CD4-positive, alpha-beta memory T cell (primary cell): ENCODE measurements around the gene VWA5A. TPM values are rescaled to one million over a fixed set of nuclear protein-coding genes. Genes with fewer than 3 reads are reported as not detected.
"Not testable (repeated sequence)": the region's sequence is repeated elsewhere in the genome, so short reads cannot be mapped to it uniquely, and the experiment has no call there.

Experiments used
- CTCF ChIA-PET: fragments of 350-600 bp; sonication (Branson Sonifier 250); formaldehyde crosslinking; loops from one replicate; lab custom pipeline; 2021; ENCODE audit warnings: inconsistent platforms; ENCODE audit not compliant: partially characterized antibody; lab: Charles Lee
- POLR2A ChIA-PET: fragments of 350-600 bp; sonication (Branson Sonifier 250); formaldehyde crosslinking; loops from one replicate; lab custom pipeline; 2021; ENCODE audit not compliant: partially characterized antibody; lab: Charles Lee
- DNase-seq, 5 donors: peaks; one replicate each; pipeline versions ENCODE4 v3.0.0 to v3.0.0-alpha.2; 2020 to 2022; ENCODE audit warnings: mixed read lengths in 1 of 5
- H3K27ac ChIP-seq: one replicate; pipeline ENCODE4 v1.7.0; 2013; ENCODE audit warnings: low read depth, low read length
- H3K27me3 ChIP-seq: 2 replicates; pipeline ENCODE4 v1.7.0; 2013; ENCODE audit warnings: mild to moderate bottlenecking, low read length, moderate library complexity; ENCODE audit not compliant: insufficient read depth
- H3K36me3 ChIP-seq: 2 replicates; pipeline ENCODE4 v1.7.0; 2013; ENCODE audit warnings: mild to moderate bottlenecking, low read length, moderate library complexity; ENCODE audit not compliant: insufficient read depth
- H3K4me1 ChIP-seq: 2 replicates; pipeline ENCODE4 v1.7.0; 2013; ENCODE audit warnings: mild to moderate bottlenecking, low read length, moderate library complexity; ENCODE audit not compliant: insufficient read depth
- H3K4me3 ChIP-seq, 2 donors: one replicate each; pipeline ENCODE4 v1.7.0; 2013; ENCODE audit warnings: low read length in 2 of 2, mild to moderate bottlenecking in 1 of 2
- H3K9me3 ChIP-seq, 2 donors: one replicate each; pipeline ENCODE4 v1.7.0; 2013; ENCODE audit warnings: low read length in 2 of 2, control low read depth in 1 of 2; ENCODE audit not compliant: control insufficient read depth in 1 of 2
- H3K27ac Mint-ChIP-seq, 7 donors: one replicate each; pipeline ENCODE4 v1.8.0; 2020 to 2021; ENCODE audit warnings: mixed read lengths in 7 of 7, mild to moderate bottlenecking in 6 of 7, inconsistent platforms in 3 of 7, moderate library complexity in 3 of 7
- H3K27me3 Mint-ChIP-seq, 2 donors: one replicate each; pipeline ENCODE4 v1.8.0; 2020 to 2021; ENCODE audit warnings: mixed read lengths in 2 of 2
- H3K36me3 Mint-ChIP-seq, 2 donors: one replicate each; pipeline ENCODE4 v1.8.0; 2020 to 2021; ENCODE audit warnings: mixed read lengths in 2 of 2, inconsistent platforms in 1 of 2, mild to moderate bottlenecking in 1 of 2
- H3K4me1 Mint-ChIP-seq, 4 donors: one replicate each; pipeline ENCODE4 v1.8.0; 2020 to 2021; ENCODE audit warnings: mixed read lengths in 4 of 4, mild to moderate bottlenecking in 1 of 4
- H3K4me3 Mint-ChIP-seq, 8 donors: one replicate each; pipeline ENCODE4 v1.8.0; 2020 to 2021; ENCODE audit warnings: mixed read lengths in 8 of 8, mild to moderate bottlenecking in 7 of 8, moderate library complexity in 6 of 8, inconsistent platforms in 3 of 8
- H3K9me3 Mint-ChIP-seq, 8 donors: one replicate each; pipeline ENCODE4 v1.8.0; 2020 to 2021; ENCODE audit warnings: mixed read lengths in 8 of 8, mild to moderate bottlenecking in 5 of 8, inconsistent platforms in 3 of 8, moderate library complexity in 1 of 8
- intact Hi-C: fragments of 100-400 bp; cut with micrococcal nuclease; formaldehyde crosslinking; loops from one replicate; pipeline ENCODE4 v1.15.1; 2023
- polyA plus RNA-seq, 2 donors: library from polyadenylated mRNA; unstranded; fragments of 300-500 nt; fragmentation: Illumina TruSeq; gene quantifications; one replicate each; pipeline ENCODE4 v1.2.3, GENCODE V29; 2021
- total RNA-seq, 2 experiments: library from RNA; stranded (reverse); gene quantifications; one replicate each; pipeline ENCODE4 v1.2.3, GENCODE V29; 2021

Gene VWA5A
- total and polyA plus RNA-seq, 4 experiments from 2014 or later, result 6.4 to 12.3 (median 7.7) TPM

DNA sequence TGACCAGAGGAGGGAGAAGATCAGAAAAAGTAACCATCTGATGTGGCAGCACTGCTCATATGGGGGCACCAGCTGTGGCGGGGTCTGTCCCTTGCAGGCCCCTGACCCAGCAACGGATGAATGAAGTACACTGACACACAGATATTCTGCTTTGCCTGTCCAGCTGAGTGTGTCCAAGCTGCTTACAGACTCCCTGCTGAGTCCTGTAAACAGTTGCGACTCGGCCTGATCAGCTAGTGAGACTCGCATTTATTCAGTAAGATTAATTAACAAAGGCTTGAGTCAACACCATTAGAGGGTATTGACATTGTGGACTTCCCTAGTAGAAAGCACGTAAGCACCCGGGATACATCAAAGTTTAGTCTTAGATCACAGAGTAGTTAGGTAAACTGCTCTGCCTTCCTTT is 52.6 kb downstream of the VWA5A start:
- Mint-ChIP-seq H3K36me3 (no peaks in the 10 kb centered on the region), H3K9me3 (peaks cover 0 to 5% (median 0%) of the 10 kb centered on the region in 8 donors)
- no peaks in the 10 kb centered on the region for H3K4me1 ChIP-seq

DNA sequence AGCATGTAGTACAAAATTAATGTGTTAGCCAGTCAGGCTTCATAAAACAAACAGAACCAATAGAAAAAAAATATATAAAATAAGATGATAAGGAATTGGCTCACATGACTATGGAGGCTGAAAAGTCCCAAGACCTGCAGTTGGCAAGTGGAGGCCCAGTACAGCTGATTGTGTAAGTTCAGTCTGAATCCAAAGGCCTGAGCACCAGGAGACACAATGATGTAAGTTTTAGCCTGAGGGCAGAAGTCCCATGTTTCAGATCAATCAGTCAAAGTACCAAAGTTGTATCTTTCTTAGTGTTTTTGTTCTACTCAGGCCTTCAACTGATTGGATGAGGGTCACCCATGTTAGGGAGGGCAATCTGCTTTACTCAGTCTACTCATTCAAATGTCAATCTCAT is 53.5 kb downstream of the VWA5A start:
- H3K4me3 ChIP-seq, result no peak overlapping the region
- H3K36me3 ChIP-seq, result no peaks in the 10 kb centered on the region
- intact Hi-C loops, result no loop called here

More for the DNA sequence above, 52.6 kb downstream of the VWA5A start:
- intact Hi-C loops, result no loop called here
- CTCF ChIA-PET, result no interaction called here
- Histone ChIP-seq H3K9me3 (no peaks in the 10 kb centered on the region), H3K4me3 (no peak overlapping the region), H3K27me3 (no peaks in the 10 kb centered on the region), H3K27ac (no peak overlapping the region), H3K36me3 (no peaks in the 10 kb centered on the region)
- Mint-ChIP-seq H3K4me1 (no peaks in the 10 kb centered on the region), H3K27me3 (peaks cover 2 to 6% of the 10 kb centered on the region in 2 donors), H3K27ac (no peak overlapping the region), H3K4me3 (no peak overlapping the region)
- POLR2A ChIA-PET, result no interaction called here
- no peak for DNase-seq

DNA sequence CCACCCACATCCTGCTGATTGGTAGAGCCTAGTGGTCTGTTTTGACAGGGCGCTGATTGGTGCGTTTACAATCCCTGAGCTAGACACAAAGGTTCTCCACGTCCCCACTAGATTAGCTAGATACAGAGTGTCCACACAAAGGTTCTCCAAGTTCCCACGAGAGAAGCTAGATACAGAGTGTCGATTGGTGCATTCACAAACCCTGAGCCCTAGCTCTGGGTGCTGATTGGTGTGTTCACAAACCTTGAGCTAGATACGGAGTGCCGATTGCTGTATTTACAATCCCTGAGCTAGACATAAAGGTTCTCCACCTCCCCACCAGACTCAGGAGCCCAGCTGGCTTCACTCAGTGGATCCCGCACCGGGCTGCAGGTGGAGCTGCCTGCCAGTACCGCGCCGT is 55.1 kb downstream of the VWA5A start:
- H3K9me3 Mint-ChIP-seq, H3K27me3 Mint-ChIP-seq, intact Hi-C loops, H3K4me3 Mint-ChIP-seq, CTCF ChIA-PET, H3K4me1 Mint-ChIP-seq, H3K36me3 ChIP-seq, H3K4me3 ChIP-seq, H3K4me1 ChIP-seq, POLR2A ChIA-PET, H3K27ac Mint-ChIP-seq, H3K27me3 ChIP-seq, H3K27ac ChIP-seq, H3K9me3 ChIP-seq, H3K36me3 Mint-ChIP-seq, DNase-seq: not testable (repeated sequence)

More for the DNA sequence above, 53.5 kb downstream of the VWA5A start:
- no peaks in the 10 kb centered on the region for H3K36me3 Mint-ChIP-seq
- H3K4me1 ChIP-seq, result no peaks in the 10 kb centered on the region
- no peaks in the 10 kb centered on the region for H3K27me3 ChIP-seq
- CTCF ChIA-PET, result no interaction called here
- peaks cover 0 to 5% (median 0%) of the 10 kb centered on the region in 8 donors for H3K9me3 Mint-ChIP-seq
- H3K27me3 Mint-ChIP-seq, result peaks cover 2 to 4% of the 10 kb centered on the region in 2 donors
- DNase-seq, result no peak
- H3K4me3 Mint-ChIP-seq, result no peak overlapping the region
- no peak overlapping the region for H3K27ac ChIP-seq
- POLR2A ChIA-PET, result no interaction called here
- H3K27ac Mint-ChIP-seq, result no peak overlapping the region
- H3K9me3 ChIP-seq, result no peaks in the 10 kb centered on the region
- no peaks in the 10 kb centered on the region for H3K4me1 Mint-ChIP-seq

DNA sequence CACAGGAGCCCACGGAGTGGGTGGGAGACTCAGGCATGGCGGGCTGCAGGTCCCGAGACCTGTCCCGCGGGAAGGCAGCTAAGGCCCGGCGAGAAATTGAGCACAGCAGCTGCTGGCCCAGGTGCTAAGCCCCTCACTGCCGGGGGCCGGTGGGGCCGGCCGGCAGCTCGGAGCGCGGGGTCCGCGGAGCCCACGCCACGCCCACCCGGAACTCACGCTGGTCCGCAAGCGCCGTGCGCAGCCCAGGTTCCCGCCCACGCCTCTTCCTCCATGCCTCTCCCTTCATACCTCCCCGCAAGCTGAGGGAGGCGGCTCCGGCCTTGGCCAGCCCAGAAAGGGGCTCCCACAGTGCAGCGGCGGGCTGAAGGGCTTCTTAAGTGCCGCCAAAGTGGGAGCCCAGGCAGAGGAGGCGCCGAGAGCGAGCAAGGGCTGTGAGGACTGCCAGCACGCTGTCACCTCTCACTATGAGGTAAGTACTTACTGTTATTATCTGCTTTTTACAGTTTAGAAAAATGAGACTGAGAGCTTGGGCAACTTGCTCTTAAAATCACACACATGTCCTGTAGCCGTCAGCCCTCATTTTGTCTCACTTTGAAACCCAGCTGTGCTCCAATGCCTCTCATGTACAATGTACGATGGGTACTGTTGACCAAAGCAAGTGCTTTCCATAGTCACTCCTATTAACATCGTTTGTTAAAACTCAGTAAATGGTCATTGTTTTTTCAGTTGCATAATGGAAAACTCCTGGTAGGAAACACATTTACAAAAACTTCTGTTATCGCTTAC is 55.7 kb downstream of the VWA5A start:
- H3K4me1 Mint-ChIP-seq, result no peaks in the 10 kb centered on the region
- no peak overlapping the region for H3K4me3 ChIP-seq
- H3K27ac ChIP-seq, result no peak overlapping the region
- H3K27me3 Mint-ChIP-seq, result peaks cover 2 to 4% of the 10 kb centered on the region in 2 donors
- peaks cover 0 to 5% (median 0%) of the 10 kb centered on the region in 8 donors for H3K9me3 Mint-ChIP-seq
- no peaks in the 10 kb centered on the region for H3K9me3 ChIP-seq
- no peaks in the 10 kb centered on the region for H3K4me1 ChIP-seq
- H3K27ac Mint-ChIP-seq, result no peak overlapping the region
- ChIA-PET POLR2A (no interaction called here), CTCF (no interaction called here)
- H3K36me3 Mint-ChIP-seq, result no peaks in the 10 kb centered on the region
- H3K4me3 Mint-ChIP-seq, result no peak overlapping the region
- intact Hi-C loops, result no loop called here
- no peaks in the 10 kb centered on the region for H3K27me3 ChIP-seq
- no peak for DNase-seq
- H3K36me3 ChIP-seq, result no peaks in the 10 kb centered on the region

DNA sequence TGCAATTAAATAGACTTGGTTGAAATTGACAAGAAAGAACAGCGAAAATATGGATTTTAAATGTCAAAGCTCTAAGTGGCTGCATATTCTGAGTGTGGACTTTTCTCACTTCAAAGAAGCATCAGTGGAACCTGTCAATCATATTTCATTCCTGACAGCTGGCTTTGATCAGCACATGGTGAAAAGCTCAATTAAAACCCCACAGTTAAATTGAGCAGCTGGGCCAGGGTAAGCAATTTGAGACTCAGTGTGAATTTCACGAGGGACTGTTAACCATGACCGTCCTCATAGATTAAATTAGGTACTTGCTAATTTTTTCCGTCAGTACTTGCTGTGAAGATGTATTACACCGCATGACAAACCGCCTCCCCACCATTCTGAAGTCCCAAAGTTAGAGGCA is 56.9 kb downstream of the VWA5A start:
- intact Hi-C loops, result no loop called here
- Histone ChIP-seq H3K36me3 (no peaks in the 10 kb centered on the region), H3K4me3 (no peak overlapping the region), H3K27ac (no peak overlapping the region), H3K27me3 (no peaks in the 10 kb centered on the region), H3K4me1 (no peaks in the 10 kb centered on the region), H3K9me3 (no peaks in the 10 kb centered on the region)
- ChIA-PET POLR2A (no interaction called here), CTCF (no interaction called here)
- DNase-seq, result no peak
- H3K36me3 Mint-ChIP-seq, result no peaks in the 10 kb centered on the region
- H3K27me3 Mint-ChIP-seq, result peaks cover 0 to 2% of the 10 kb centered on the region in 2 donors
- H3K4me1 Mint-ChIP-seq, result no peaks in the 10 kb centered on the region
- no peak overlapping the region for H3K27ac Mint-ChIP-seq
- peaks cover 0 to 5% (median 0%) of the 10 kb centered on the region in 8 donors for H3K9me3 Mint-ChIP-seq
- no peak overlapping the region for H3K4me3 Mint-ChIP-seq

DNA sequence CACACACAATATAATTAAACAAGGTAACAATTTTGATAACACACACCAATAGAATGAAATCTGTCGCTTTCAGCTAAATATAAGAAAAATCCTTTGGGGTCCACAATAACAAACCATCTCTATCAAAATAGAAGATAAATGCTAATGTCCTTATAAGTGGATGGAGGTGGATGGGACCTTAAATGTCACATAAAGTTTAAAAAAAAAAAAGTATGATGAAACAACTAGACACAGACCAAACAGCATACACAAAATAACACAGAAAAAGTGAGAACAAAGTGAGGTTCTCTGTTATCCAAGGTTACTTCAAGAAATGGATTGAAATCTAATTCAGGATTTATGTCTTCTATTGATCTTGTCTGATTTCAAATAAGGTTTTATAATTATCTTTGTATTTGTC is 57.3 kb downstream of the VWA5A start:
- intact Hi-C loops, result no loop called here
- no peaks in the 10 kb centered on the region for H3K27me3 ChIP-seq
- no peak overlapping the region for H3K27ac ChIP-seq
- Mint-ChIP-seq H3K9me3 (peaks cover 0 to 4% (median 0%) of the 10 kb centered on the region in 8 donors), H3K36me3 (no peaks in the 10 kb centered on the region), H3K27ac (no peak overlapping the region), H3K27me3 (peaks cover 0 to 2% of the 10 kb centered on the region in 2 donors), H3K4me3 (no peak overlapping the region), H3K4me1 (no peaks in the 10 kb centered on the region)
- H3K9me3 ChIP-seq, result no peaks in the 10 kb centered on the region
- POLR2A ChIA-PET, result no interaction called here
- CTCF ChIA-PET, result no interaction called here
- H3K36me3 ChIP-seq, result no peaks in the 10 kb centered on the region
- no peaks in the 10 kb centered on the region for H3K4me1 ChIP-seq
- H3K4me3 ChIP-seq, result no peak overlapping the region
- no peak for DNase-seq

DNA sequence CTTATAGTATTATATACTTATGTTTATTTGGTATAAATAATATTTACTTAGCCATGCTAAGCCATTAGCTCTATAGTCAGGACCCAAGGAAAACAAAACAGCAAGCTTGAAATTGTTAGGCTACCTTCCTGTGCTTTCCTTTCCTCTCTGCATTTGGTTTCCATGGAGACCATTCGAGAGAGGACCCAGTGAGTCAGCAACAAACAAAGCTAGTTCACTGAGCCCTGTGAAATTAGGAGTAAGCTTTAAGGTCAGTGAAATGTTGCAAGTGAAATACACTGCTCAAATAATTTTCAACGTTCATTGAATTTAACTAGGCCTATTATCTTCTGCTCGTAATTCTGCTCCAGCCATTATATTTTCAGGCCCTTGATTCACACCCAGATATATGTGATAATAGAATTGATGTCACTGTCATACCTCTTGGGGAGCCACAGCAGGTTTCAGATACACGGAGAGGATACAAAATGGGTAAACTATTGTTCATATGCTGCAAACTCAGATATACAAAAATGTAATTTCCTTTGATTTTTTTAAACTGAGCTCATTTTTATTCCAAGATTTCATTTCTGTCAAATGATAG is 58.8 kb downstream of the VWA5A start:
- Mint-ChIP-seq H3K27ac (no peak overlapping the region), H3K36me3 (no peaks in the 10 kb centered on the region), H3K4me3 (no peak overlapping the region), H3K27me3 (no peaks in the 10 kb centered on the region), H3K9me3 (peaks cover 0 to 4% (median 0%) of the 10 kb centered on the region in 8 donors), H3K4me1 (no peaks in the 10 kb centered on the region)
- POLR2A ChIA-PET, result no interaction called here
- H3K36me3 ChIP-seq, result no peaks in the 10 kb centered on the region
- no peak overlapping the region for H3K27ac ChIP-seq
- no peaks in the 10 kb centered on the region for H3K4me1 ChIP-seq
- H3K4me3 ChIP-seq, result no peak overlapping the region
- H3K9me3 ChIP-seq, result no peaks in the 10 kb centered on the region
- DNase-seq, result no peak
- intact Hi-C loops, result no loop called here
- H3K27me3 ChIP-seq, result no peaks in the 10 kb centered on the region
- CTCF ChIA-PET, result interaction anchor here (1.2 kb wide), 1 partner anchor 20 kb away, joined by 3 read pairs; no protein-coding TSS in a partner anchor
